H1 (cell line): ENCODE results near the gene C19orf25. TPM values are rescaled to one million over a fixed set of nuclear protein-coding genes. Genes with fewer than 3 reads are reported as not detected.

Experiments used
- CTCF ChIA-PET: fragments of 300-600 bp; sonication (Branson Sonifier 250); formaldehyde crosslinking; loops from one replicate; lab custom pipeline; 2021; ENCODE audit not compliant: partially characterized antibody; lab: Charles Lee
- POLR2A ChIA-PET: fragments of 300-600 bp; sonication (Branson Sonifier 250); formaldehyde crosslinking; loops from one replicate; lab custom pipeline; 2021; ENCODE audit warnings: inconsistent platforms; ENCODE audit not compliant: partially characterized antibody; lab: Charles Lee
- DNase-seq, 2 experiments: peaks; one replicate each; pipeline versions ENCODE4 v3.0.0 to v3.0.0-alpha.2; 2010 to 2022; ENCODE audit warnings: low spot score in 2 of 2, low read depth in 1 of 2, mixed read lengths in 1 of 2
- FAIRE-seq: peaks from 2 replicates; lab custom pipeline; 2011; peaks lifted over from hg19 to GRCh38; lab: Jason Lieb, UNC
- H2AFZ ChIP-seq: 2 replicates; pipeline ENCODE4 v1.8.1; 2012; ENCODE audit warnings: low read length, inconsistent platforms
- H2AK5ac ChIP-seq: 2 replicates; pipeline ENCODE4 v1.6.1; 2013; ENCODE audit warnings: low read depth, low read length
- H2BK120ac ChIP-seq: replicated peaks from 2 replicates; pipeline ENCODE3; 2013; ENCODE audit warnings: low read depth, low read length, inconsistent platforms
- H2BK12ac ChIP-seq: 2 replicates; pipeline ENCODE4 v1.6.1; 2013; ENCODE audit warnings: low read depth, low read length
- H2BK15ac ChIP-seq: 2 replicates; pipeline ENCODE4 v1.6.1; 2013; ENCODE audit warnings: low read length
- H2BK20ac ChIP-seq: 2 replicates; pipeline ENCODE4 v1.6.1; 2013; ENCODE audit warnings: low read length
- H2BK5ac ChIP-seq: 2 replicates; pipeline ENCODE4 v1.6.1; 2013; ENCODE audit warnings: low read depth, low read length
- H3K14ac ChIP-seq: 2 replicates; pipeline ENCODE4 v1.6.1; 2013; ENCODE audit warnings: inconsistent platforms; ENCODE audit not compliant: insufficient read length
- H3K18ac ChIP-seq: 2 replicates; pipeline ENCODE4 v1.6.1; 2013; ENCODE audit warnings: low read length; ENCODE audit errors: extremely low read depth
- H3K23ac ChIP-seq: 2 replicates; pipeline ENCODE4 v1.6.1; 2013; ENCODE audit warnings: inconsistent platforms; ENCODE audit not compliant: insufficient read length
- H3K23me2 ChIP-seq: 2 replicates; pipeline ENCODE4 v1.6.1; 2013; ENCODE audit warnings: low read depth, low read length
- H3K27ac ChIP-seq: 2 replicates; pipeline ENCODE4 v1.6.1; 2011; ENCODE audit warnings: low read depth, low read length, inconsistent platforms
- H3K27me3 ChIP-seq, 4 experiments: replicated peaks in 1 of 4; 1 replicate in 1 of 4; 2 replicates in 3 of 4; pipeline versions ENCODE4 v1.6.1 to v1.8.1; 2011 to 2013; ENCODE audit warnings: low read length in 3 of 4, mild to moderate bottlenecking in 3 of 4, inconsistent platforms in 2 of 4, mixed read lengths in 2 of 4, moderate library complexity in 1 of 4; ENCODE audit not compliant: control insufficient read depth in 3 of 4, insufficient read depth in 3 of 4; ENCODE audit errors: extremely low read depth in 1 of 4
- H3K36me3 ChIP-seq, 4 experiments: 2 replicates each; pipeline versions ENCODE4 v1.6.1 to v1.8.1; 2011 to 2013; ENCODE audit warnings: mild to moderate bottlenecking in 4 of 4, low read length in 3 of 4, moderate library complexity in 2 of 4, control low read depth in 1 of 4, inconsistent platforms in 1 of 4; ENCODE audit not compliant: insufficient read depth in 4 of 4, control insufficient read depth in 2 of 4
- H3K4ac ChIP-seq: replicated peaks from 2 replicates; pipeline ENCODE3; 2013; ENCODE audit warnings: low read length, low read depth, mixed read lengths, inconsistent platforms; ENCODE audit not compliant: insufficient read length
- H3K4me1 ChIP-seq, 4 experiments: replicated peaks in 1 of 4; 1 replicate in 1 of 4; 2 replicates in 3 of 4; pipeline versions ENCODE4 v1.6.1 to v1.8.1; 2011 to 2013; ENCODE audit warnings: low read length in 3 of 4, inconsistent platforms in 2 of 4, mixed read lengths in 1 of 4; ENCODE audit not compliant: insufficient read depth in 4 of 4, control insufficient read depth in 3 of 4
- H3K4me2 ChIP-seq, 2 experiments: 2 replicates each; pipeline versions ENCODE4 v1.6.1 to v1.8.1; 2011 to 2013; ENCODE audit warnings: low read depth in 2 of 2, low read length in 2 of 2, control low read depth in 1 of 2, inconsistent platforms in 1 of 2, mild to moderate bottlenecking in 1 of 2; ENCODE audit not compliant: insufficient read depth in 1 of 2
- H3K4me3 ChIP-seq, 4 experiments: fragments of 200-600, 300-600 bp in 1 of 4; sonication (generic), shearing (Covaris generic), sonication (Bioruptor Twin) in 1 of 4; 2 replicates each; pipeline versions ENCODE4 v1.5.1 to v1.8.1; 2011 to 2016; ENCODE audit warnings: low read length in 4 of 4, low read depth in 3 of 4, control low read depth in 2 of 4, inconsistent platforms in 2 of 4, mild to moderate bottlenecking in 2 of 4, mixed read lengths in 1 of 4, moderate library complexity in 1 of 4; ENCODE audit not compliant: insufficient read depth in 2 of 4; ENCODE audit errors: extremely low read depth in 1 of 4
- H3K56ac ChIP-seq: replicated peaks from 2 replicates; pipeline ENCODE3; 2013; ENCODE audit warnings: low read depth, mild to moderate bottlenecking, mixed read lengths, low read length, inconsistent platforms; ENCODE audit not compliant: insufficient read length
- H3K79me1 ChIP-seq: 2 replicates; pipeline ENCODE4 v1.6.1; 2013; ENCODE audit warnings: low read depth, low read length, control low read depth
- H3K79me2 ChIP-seq, 2 experiments: 2 replicates each; pipeline versions ENCODE4 v1.6.1 to v1.8.1; 2012 to 2013; ENCODE audit warnings: low read length in 2 of 2, mild to moderate bottlenecking in 2 of 2, inconsistent platforms in 1 of 2; ENCODE audit not compliant: insufficient read depth in 2 of 2, control insufficient read depth in 1 of 2
- H3K9ac ChIP-seq, 4 experiments: replicated peaks in 1 of 4; 1 replicate in 1 of 4; 2 replicates in 3 of 4; pipeline versions ENCODE4 v1.6.1 to v1.8.1; 2011 to 2013; ENCODE audit warnings: low read depth in 3 of 4, low read length in 3 of 4, control low read depth in 2 of 4, mild to moderate bottlenecking in 2 of 4, moderate library complexity in 2 of 4, inconsistent platforms in 1 of 4; ENCODE audit errors: extremely low read depth in 1 of 4
- H3K9me3 ChIP-seq, 2 experiments: 2 replicates each; pipeline versions ENCODE4 v1.6.1 to v1.8.1; 2012 to 2013; ENCODE audit warnings: mild to moderate bottlenecking in 2 of 2, moderate library complexity in 2 of 2, control low read depth in 1 of 2, inconsistent platforms in 1 of 2, low read depth in 1 of 2, low read length in 1 of 2, mixed read lengths in 1 of 2; ENCODE audit not compliant: insufficient read depth in 2 of 2
- H4K20me1 ChIP-seq, 2 experiments: replicated peaks in 1 of 2; 2 replicates each; pipeline versions ENCODE3 to v1.8.1; 2011 to 2013; ENCODE audit warnings: inconsistent platforms in 2 of 2, low read length in 2 of 2, mild to moderate bottlenecking in 1 of 2; ENCODE audit not compliant: insufficient read depth in 2 of 2, control insufficient read depth in 1 of 2
- H4K5ac ChIP-seq: 2 replicates; pipeline ENCODE4 v1.6.1; 2013; ENCODE audit warnings: low read length, low read depth, mixed read lengths, inconsistent platforms; ENCODE audit not compliant: insufficient read length
- H4K8ac ChIP-seq: 2 replicates; pipeline ENCODE4 v1.8.0; 2013; ENCODE audit warnings: mild to moderate bottlenecking, moderate library complexity, low read length, inconsistent platforms; ENCODE audit not compliant: insufficient read depth; ENCODE audit errors: extremely low read depth
- H4K91ac ChIP-seq: replicated peaks from 2 replicates; pipeline ENCODE3; 2013; ENCODE audit warnings: low read length, mixed read lengths, inconsistent platforms; ENCODE audit not compliant: insufficient read length
- JUN ChIP-seq: IDR thresholded peaks from 2 replicates; pipeline ENCODE4 v1.6.1; 2011; ENCODE audit warnings: low read depth, mild to moderate bottlenecking, improper control_type of control experiment, low read length
- KDM1A ChIP-seq: fragments of 200-600, 300-600 bp; sonication (generic); IDR thresholded peaks from 2 replicates; pipeline ENCODE4 v1.7.1; 2016; ENCODE audit warnings: mild to moderate bottlenecking, low read length, borderline replicate concordance
- POLR2A ChIP-seq, 2 experiments: IDR thresholded peaks; 1 replicate in 1 of 2; 2 replicates in 1 of 2; pipeline ENCODE4 v1.6.1; 2011; ENCODE audit warnings: low read depth in 2 of 2, low read length in 2 of 2, mild to moderate bottlenecking in 2 of 2; ENCODE audit errors: control extremely low read depth in 1 of 2
- RAD21 ChIP-seq, 2 experiments: IDR thresholded peaks in 1 of 2; conservative IDR thresholded peaks in 1 of 2; 2 replicates each; pipeline ENCODE4 v1.6.1; 2011; ENCODE audit warnings: low read depth in 2 of 2, low read length in 2 of 2, improper control_type of control experiment in 1 of 2, inconsistent platforms in 1 of 2, mild to moderate bottlenecking in 1 of 2, moderate library complexity in 1 of 2
- SAP30 ChIP-seq: fragments of 300-600 bp; sonication (generic); IDR thresholded peaks from 2 replicates; pipeline ENCODE4 v1.7.1; 2012; ENCODE audit warnings: low read length, moderate library complexity, mild to moderate bottlenecking, inconsistent platforms; ENCODE audit not compliant: insufficient read depth, insufficient replicate concordance
- WGBS, 2 experiments: shearing (Covaris generic) in 1 of 2; methylation state at CpG; one replicate each; pipeline versions ENCODE4 v1.1.6 to v1.1.7; 2013 to 2015; ENCODE audit warnings: low lambda C conversion rate in 2 of 2, mixed read lengths in 2 of 2, inconsistent platforms in 1 of 2, low coverage in 1 of 2, missing lambda C conversion rate in 1 of 2; ENCODE audit not compliant: insufficient replicate concordance in 2 of 2, insufficient coverage in 1 of 2, insufficient read length in 1 of 2; ENCODE audit errors: extremely low coverage in 1 of 2, missing lambda C conversion rate in 1 of 2; 5-methylcytosine and 5-hydroxymethylcytosine counted together
- polyA plus RNA-seq, 7 experiments: library from polyadenylated mRNA; depleted of rRNA in 3 of 7; stranded (reverse) in 5 of 7; unstranded in 2 of 7; fragments of >200 nt in 5 of 7; fragments of 200-250 nt in 2 of 7; gene quantifications; 1 replicate in 5 of 7; 2 replicates in 1 of 7; 4 replicates in 1 of 7; pipeline versions ENCODE4 v1.2.1 to v1.2.3, GENCODE V29; 2011 to 2013; ENCODE audit warnings: missing spikeins in 2 of 7, mixed read lengths in 2 of 7
- total RNA-seq: library from RNA; stranded (reverse); fragmentation: NEBNext Ultra II Directional; extraction: Animal tissue kit (Norgen Biotek cat#: 25700); gene quantifications from 2 replicates; pipeline ENCODE4 v1.2.1, GENCODE V29; 2021

The C19orf25 gene
- total and polyA plus RNA-seq, 2 of the 8 experiments (the other 6 are each of a cell fraction or from before 2014, with no cell fraction given), result 41.3 to 67.4 TPM

- no peaks in the 10 kb centered on the region for H3K79me2 ChIP-seq
- no peak overlapping the region for H4K91ac ChIP-seq
- no peaks in the 10 kb centered on the region for H3K79me1 ChIP-seq
- TF ChIP-seq KDM1A (peak; percentile 35; the same call in 1 of the 2 replicates), JUN (no peak), POLR2A (IDR thresholded peaks at IDR 0.05; ENCODE audit: control extremely low read depth in 1 of 2, low read depth in 2 of 2, low read length in 2 of 2) (no peak), SAP30 (no peak), RAD21 (IDR thresholded peaks at IDR 0.05 in 1 of 2, conservative IDR thresholded peaks at IDR 0.05 in 1 of 2; ENCODE audit: low read depth in 2 of 2, low read length in 2 of 2) (no peak)
- H3K4me3 ChIP-seq, result no peak overlapping the region
- H2BK12ac ChIP-seq, result no peak overlapping the region
- H3K4me2 ChIP-seq, result 0 out of 4 replicates have a peak overlapping the region, but pooled peaks of 1 of the 2 experiments have one; percentile 9
- H3K18ac ChIP-seq, result no peak overlapping the region
- no peak overlapping the region for H3K56ac ChIP-seq
- no peak overlapping the region for H2BK5ac ChIP-seq
- no peak overlapping the region for H2BK20ac ChIP-seq
- no peak overlapping the region for H4K8ac ChIP-seq
- peaks cover 6% of the 10 kb centered on the region; the same call in 1 of the 2 replicates for H3K23me2 ChIP-seq
- no peak overlapping the region for H3K14ac ChIP-seq
- DNase-seq (no peak), FAIRE-seq (no peak)
- H4K20me1 ChIP-seq, result peaks cover 0 to 6% of the 10 kb centered on the region in 2 experiments
- no peaks in the 10 kb centered on the region for H3K36me3 ChIP-seq
- POLR2A ChIA-PET, result no interaction called here
- WGBS, 2 experiments, result 82% methylated on average over 8 of the region's 9 CpGs; no CpG with 5 or more reads in 1 of the 2 experiments
- no peak overlapping the region for H4K5ac ChIP-seq
- H3K9me3 ChIP-seq, result no peaks in the 10 kb centered on the region
- H3K4me1 ChIP-seq, result peaks cover 0 to 3% (median 0%) of the 10 kb centered on the region in 4 experiments; a peak in 3 of 7 replicates
- peaks cover 0 to 10% (median 5%) of the 10 kb centered on the region in 4 experiments; a peak in 5 of 7 replicates for H3K27me3 ChIP-seq
- no peak overlapping the region for H2AK5ac ChIP-seq
- H3K9ac ChIP-seq, result no peak overlapping the region
- H3K23ac ChIP-seq, result no peak overlapping the region
- H2BK120ac ChIP-seq, result no peak overlapping the region
- no peak overlapping the region for H3K27ac ChIP-seq
- peak overlapping the region; percentile 46; the same call in 1 of the 2 replicates for H2BK15ac ChIP-seq
- CTCF ChIA-PET, result interaction anchor here (1.5 kb wide), 1 partner anchor 14 kb away, joined by 3 read pairs; no protein-coding TSS in a partner anchor
- no peak overlapping the region for H3K4ac ChIP-seq
- no peak overlapping the region for H2AFZ ChIP-seq
Measured at GRCh38 chr19:1510807-1511206, 31.8 kb upstream of the C19orf25 start.
